ENCODE measurements around the gene ANKRD42.

Gene ANKRD42

DNA sequence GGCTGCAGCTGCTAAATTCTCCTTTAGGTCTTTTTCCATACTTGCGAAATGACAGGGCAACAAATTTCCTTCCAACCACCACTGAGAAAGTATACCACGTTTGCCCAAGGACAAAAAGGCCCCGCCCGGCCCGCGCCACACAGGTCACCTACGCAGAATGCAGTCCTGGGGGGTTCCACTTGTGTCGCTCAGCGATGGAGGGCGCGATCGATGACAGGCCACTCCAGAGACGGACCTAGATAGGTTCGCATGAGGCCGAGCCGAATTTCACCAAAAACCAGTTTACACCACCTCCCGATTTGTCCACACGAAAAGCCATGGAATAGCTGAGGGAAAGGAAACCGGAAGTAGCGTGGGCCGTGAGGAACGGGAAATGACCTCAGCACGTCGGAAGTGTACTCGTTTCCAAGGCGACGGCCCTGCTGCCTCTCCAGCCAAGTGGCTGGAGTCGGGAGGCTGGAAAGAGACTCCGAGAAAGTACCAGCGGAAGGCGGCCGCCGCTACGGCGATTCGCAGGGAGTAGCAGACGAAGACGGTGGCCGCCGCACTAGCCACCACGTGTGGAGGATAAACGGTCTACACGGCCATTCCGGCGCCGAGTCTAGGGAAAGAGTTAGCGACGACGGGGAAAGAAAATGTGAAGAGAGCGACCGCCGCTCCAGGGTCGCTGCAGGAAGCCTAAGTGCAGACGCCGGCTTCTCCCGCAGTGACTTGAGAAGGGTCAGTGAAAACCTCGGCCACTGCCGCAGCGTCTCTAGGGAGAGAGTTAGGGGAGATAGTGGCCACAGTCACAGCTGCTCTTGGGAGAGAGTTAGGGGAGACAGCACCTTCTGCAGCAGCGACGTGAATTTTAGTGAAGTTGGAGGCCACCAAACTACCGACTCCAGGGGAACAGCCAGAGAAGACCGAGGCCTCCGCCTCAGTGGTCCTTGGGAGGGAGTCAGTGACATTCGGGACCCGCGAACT is at the start of gene ANKRD42:
ANKRD42 (plus strand) TSS at position 398 of the 966 bp plus-strand sequence. CDS start 959 bp downstream, outside the sequence.
- H3K27me3 ChIP-seq (ENCODE audit: control insufficient read depth, insufficient read depth, low read length), result peaks cover 7% of the 10 kb centered on the region
- peaks cover 14% of the 10 kb centered on the region; the same call in 1 of the 2 replicates for H3K4me1 ChIP-seq (ENCODE audit: control insufficient read depth, insufficient read depth, low read length)
- H3K27ac ChIP-seq (ENCODE audit: low read depth, low read length), result peak within 1 kb of the TSS; percentile 89
- no peaks in the 10 kb centered on the region for H3K9me3 ChIP-seq (ENCODE audit: control insufficient read depth, insufficient read depth, low read length)
- peaks cover 34% of the 10 kb centered on the region for H3K36me3 ChIP-seq (ENCODE audit: control insufficient read depth, insufficient read depth, low read length)
- H3K9ac ChIP-seq (ENCODE audit: low read depth, low read length), result peak within 1 kb of the TSS; percentile 87
- peak within 1 kb of the TSS; percentile 94 for H3K4me3 ChIP-seq (ENCODE audit: low read depth, low read length)

GRCh38 chr11:83147895-83148294 is 45.6 kb upstream of the ANKRD42 start:
- Histone ChIP-seq H3K9me3 (ENCODE audit: control insufficient read depth, insufficient read depth, low read length) (no peaks in the 10 kb centered on the region), H3K9ac (ENCODE audit: low read depth, low read length) (no peak overlapping the region), H3K4me1 (ENCODE audit: control insufficient read depth, insufficient read depth, low read length) (no peaks in the 10 kb centered on the region), H3K27me3 (ENCODE audit: control insufficient read depth, insufficient read depth, low read length) (no peaks in the 10 kb centered on the region), H3K27ac (ENCODE audit: low read depth, low read length) (no peak overlapping the region), H3K4me3 (ENCODE audit: low read depth, low read length) (no peak overlapping the region), H3K36me3 (ENCODE audit: control insufficient read depth, insufficient read depth, low read length) (no peaks in the 10 kb centered on the region)

GRCh38 chr11:83150450-83150849 is 43.1 kb upstream of the ANKRD42 start:
- no peaks in the 10 kb centered on the region for H3K9me3 ChIP-seq (ENCODE audit: control insufficient read depth, insufficient read depth, low read length)
- no peak overlapping the region for H3K27ac ChIP-seq (ENCODE audit: low read depth, low read length)
- H3K27me3 ChIP-seq (ENCODE audit: control insufficient read depth, insufficient read depth, low read length), result no peaks in the 10 kb centered on the region
- no peaks in the 10 kb centered on the region for H3K36me3 ChIP-seq (ENCODE audit: control insufficient read depth, insufficient read depth, low read length)
- H3K4me1 ChIP-seq (ENCODE audit: control insufficient read depth, insufficient read depth, low read length), result no peaks in the 10 kb centered on the region
- no peak overlapping the region for H3K9ac ChIP-seq (ENCODE audit: low read depth, low read length)
- no peak overlapping the region for H3K4me3 ChIP-seq (ENCODE audit: low read depth, low read length)

GRCh38 chr11:83151274-83151977 is 42.1 kb upstream of the ANKRD42 start:
- no peak overlapping the region for H3K9ac ChIP-seq (ENCODE audit: low read depth, low read length)
- no peaks in the 10 kb centered on the region for H3K9me3 ChIP-seq (ENCODE audit: control insufficient read depth, insufficient read depth, low read length)
- H3K36me3 ChIP-seq (ENCODE audit: control insufficient read depth, insufficient read depth, low read length), result no peaks in the 10 kb centered on the region
- no peaks in the 10 kb centered on the region for H3K4me1 ChIP-seq (ENCODE audit: control insufficient read depth, insufficient read depth, low read length)
- no peak overlapping the region for H3K4me3 ChIP-seq (ENCODE audit: low read depth, low read length)
- no peak overlapping the region for H3K27ac ChIP-seq (ENCODE audit: low read depth, low read length)
- H3K27me3 ChIP-seq (ENCODE audit: control insufficient read depth, insufficient read depth, low read length), result no peaks in the 10 kb centered on the region

DNA sequence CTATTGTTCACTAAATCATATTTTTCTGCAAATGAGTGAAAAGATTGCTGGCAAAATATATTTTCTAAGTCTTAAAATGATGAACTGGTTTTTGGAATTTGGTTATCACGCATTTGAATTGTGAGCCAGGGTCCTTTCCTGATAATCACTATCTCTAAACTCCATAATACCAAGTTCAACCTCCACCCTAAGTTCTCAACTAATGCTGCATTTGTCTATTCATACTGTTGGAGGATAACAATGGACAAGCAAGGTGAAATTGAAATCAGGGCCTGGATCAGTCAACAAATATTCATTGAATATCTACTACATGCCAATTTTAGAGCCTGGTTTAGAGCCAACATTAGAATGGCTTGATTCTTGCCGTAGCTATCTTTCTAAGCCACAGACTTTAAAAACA is 41.2 kb upstream of the ANKRD42 start:
- Histone ChIP-seq H3K9ac (ENCODE audit: low read depth, low read length) (no peak overlapping the region), H3K4me3 (ENCODE audit: low read depth, low read length) (no peak overlapping the region), H3K36me3 (ENCODE audit: control insufficient read depth, insufficient read depth, low read length) (no peaks in the 10 kb centered on the region), H3K27ac (ENCODE audit: low read depth, low read length) (no peak overlapping the region), H3K9me3 (ENCODE audit: control insufficient read depth, insufficient read depth, low read length) (no peaks in the 10 kb centered on the region), H3K4me1 (ENCODE audit: control insufficient read depth, insufficient read depth, low read length) (no peaks in the 10 kb centered on the region), H3K27me3 (ENCODE audit: control insufficient read depth, insufficient read depth, low read length) (no peaks in the 10 kb centered on the region)

DNA sequence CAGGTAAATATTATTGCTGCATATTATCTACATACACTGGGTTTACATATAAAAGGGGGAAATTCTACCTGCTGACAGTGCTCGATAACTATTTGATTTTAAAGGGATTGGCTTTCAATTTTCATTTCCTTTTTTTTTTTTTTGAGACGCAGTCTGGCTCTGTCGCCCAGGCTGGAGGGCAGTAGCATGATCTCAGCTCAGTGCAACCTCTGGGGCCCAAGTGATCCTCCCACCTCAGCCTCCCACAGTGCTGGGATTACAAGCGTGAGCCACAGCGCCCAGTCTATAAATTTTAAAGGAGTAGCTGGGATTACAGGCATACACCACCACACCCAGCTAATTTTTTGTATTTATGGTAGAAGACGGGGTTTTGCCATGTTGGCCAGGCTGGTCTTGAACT is 39.7 kb upstream of the ANKRD42 start:
- H3K27me3 ChIP-seq (ENCODE audit: control insufficient read depth, insufficient read depth, low read length), result no peaks in the 10 kb centered on the region
- no peak overlapping the region for H3K27ac ChIP-seq (ENCODE audit: low read depth, low read length)
- no peaks in the 10 kb centered on the region for H3K9me3 ChIP-seq (ENCODE audit: control insufficient read depth, insufficient read depth, low read length)
- no peak overlapping the region for H3K4me3 ChIP-seq (ENCODE audit: low read depth, low read length)
- no peaks in the 10 kb centered on the region for H3K4me1 ChIP-seq (ENCODE audit: control insufficient read depth, insufficient read depth, low read length)
- H3K9ac ChIP-seq (ENCODE audit: low read depth, low read length), result no peak overlapping the region
- H3K36me3 ChIP-seq (ENCODE audit: control insufficient read depth, insufficient read depth, low read length), result no peaks in the 10 kb centered on the region

GRCh38 chr11:83156144-83156995 is 37.1 kb upstream of the ANKRD42 start:
- Histone ChIP-seq H3K36me3 (ENCODE audit: control insufficient read depth, insufficient read depth, low read length) (peaks cover 23% of the 10 kb centered on the region), H3K9ac (ENCODE audit: low read depth, low read length) (peak overlapping the region; percentile 40), H3K27ac (ENCODE audit: low read depth, low read length) (peak overlapping the region; percentile 87), H3K27me3 (ENCODE audit: control insufficient read depth, insufficient read depth, low read length) (no peaks in the 10 kb centered on the region), H3K4me3 (ENCODE audit: low read depth, low read length) (peak overlapping the region; percentile 84), H3K9me3 (ENCODE audit: control insufficient read depth, insufficient read depth, low read length) (no peaks in the 10 kb centered on the region), H3K4me1 (ENCODE audit: control insufficient read depth, insufficient read depth, low read length) (peaks cover 22% of the 10 kb centered on the region)

GRCh38 chr11:83156996-83157593 is 36.4 kb upstream of the ANKRD42 start, which contains the start of gene PCF11:
Gene PCF11, plus strand, starts transcription at chr11:83157131. Its CDS starts 309 bp downstream, at chr11:83157440.
- Histone ChIP-seq H3K27ac (ENCODE audit: low read depth, low read length) (peak within 1 kb of the TSS; percentile 98), H3K27me3 (ENCODE audit: control insufficient read depth, insufficient read depth, low read length) (no peaks in the 10 kb centered on the region), H3K4me1 (ENCODE audit: control insufficient read depth, insufficient read depth, low read length) (peaks cover 22% of the 10 kb centered on the region)

DNA sequence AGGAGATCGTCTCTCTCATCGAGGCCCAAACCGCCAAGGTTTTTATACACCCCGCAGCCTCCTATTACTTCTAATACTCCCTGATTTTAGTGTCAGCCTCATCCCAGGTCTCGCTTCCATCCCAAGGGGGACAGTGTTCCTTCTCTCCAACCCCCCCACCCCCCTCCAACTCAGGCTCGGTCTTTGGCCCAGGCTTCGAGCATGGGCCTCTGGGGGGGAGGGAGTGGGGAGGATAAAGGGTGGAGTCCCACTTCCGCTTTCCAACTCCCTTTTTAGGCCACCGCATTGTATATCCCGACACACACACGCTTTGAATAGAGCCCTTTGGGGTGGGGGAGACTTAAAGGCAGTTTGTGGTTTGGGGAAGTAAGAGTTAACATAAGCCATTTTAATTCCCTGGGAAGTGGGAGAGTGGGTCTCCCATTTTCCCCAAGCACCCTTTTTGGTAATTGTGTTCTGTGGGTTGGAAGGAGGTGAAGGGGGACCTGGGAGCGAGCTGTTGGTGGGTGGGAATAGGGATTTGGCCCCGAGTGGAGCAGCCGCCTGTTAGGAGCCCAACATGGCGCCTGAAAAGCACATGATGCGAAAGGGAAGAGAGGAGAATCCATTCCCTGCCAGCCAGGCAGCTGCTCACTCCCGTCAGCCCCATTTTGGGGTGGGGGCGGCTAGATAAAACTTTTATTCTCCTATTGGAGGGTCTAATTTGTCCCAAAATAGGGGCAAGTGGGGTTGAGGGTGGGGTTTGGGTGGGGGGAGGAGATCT is 35.7 kb upstream of the ANKRD42 start:
- Histone ChIP-seq H3K36me3 (ENCODE audit: control insufficient read depth, insufficient read depth, low read length) (peaks cover 28% of the 10 kb centered on the region), H3K27ac (ENCODE audit: low read depth, low read length) (peak overlapping the region; percentile 98), H3K9me3 (ENCODE audit: control insufficient read depth, insufficient read depth, low read length) (no peaks in the 10 kb centered on the region), H3K27me3 (ENCODE audit: control insufficient read depth, insufficient read depth, low read length) (no peaks in the 10 kb centered on the region), H3K4me1 (ENCODE audit: control insufficient read depth, insufficient read depth, low read length) (peaks cover 22% of the 10 kb centered on the region), H3K9ac (ENCODE audit: low read depth, low read length) (peak overlapping the region; percentile 96), H3K4me3 (ENCODE audit: low read depth, low read length) (peak overlapping the region; percentile 100)

More at GRCh38 chr11:83156996-83157593, 36.4 kb upstream of the ANKRD42 start, which contains the start of gene PCF11:
- Histone ChIP-seq H3K4me3 (ENCODE audit: low read depth, low read length) (peak within 1 kb of the TSS; percentile 100), H3K9me3 (ENCODE audit: control insufficient read depth, insufficient read depth, low read length) (no peaks in the 10 kb centered on the region), H3K9ac (ENCODE audit: low read depth, low read length) (peak within 1 kb of the TSS; percentile 96), H3K36me3 (ENCODE audit: control insufficient read depth, insufficient read depth, low read length) (peaks cover 24% of the 10 kb centered on the region)

Data from HUES48 (cell line).